VCaP (cell line): Measurements from ENCODE around the gene SRPK2.

Experiments used
- H3K27ac ChIP-seq: fragments of 450-650 bp; 2 replicates; pipeline ENCODE4 v1.5.1; 2017
- TF ChIP-seq, protein P1 (sequence below): fragments of 450-650 bp; conservative IDR thresholded peaks from 2 replicates; pipeline ENCODE4 v1.5.1; 2017; ENCODE audit warnings: mild to moderate bottlenecking, moderate library complexity

SRPK2 gene

DNA sequence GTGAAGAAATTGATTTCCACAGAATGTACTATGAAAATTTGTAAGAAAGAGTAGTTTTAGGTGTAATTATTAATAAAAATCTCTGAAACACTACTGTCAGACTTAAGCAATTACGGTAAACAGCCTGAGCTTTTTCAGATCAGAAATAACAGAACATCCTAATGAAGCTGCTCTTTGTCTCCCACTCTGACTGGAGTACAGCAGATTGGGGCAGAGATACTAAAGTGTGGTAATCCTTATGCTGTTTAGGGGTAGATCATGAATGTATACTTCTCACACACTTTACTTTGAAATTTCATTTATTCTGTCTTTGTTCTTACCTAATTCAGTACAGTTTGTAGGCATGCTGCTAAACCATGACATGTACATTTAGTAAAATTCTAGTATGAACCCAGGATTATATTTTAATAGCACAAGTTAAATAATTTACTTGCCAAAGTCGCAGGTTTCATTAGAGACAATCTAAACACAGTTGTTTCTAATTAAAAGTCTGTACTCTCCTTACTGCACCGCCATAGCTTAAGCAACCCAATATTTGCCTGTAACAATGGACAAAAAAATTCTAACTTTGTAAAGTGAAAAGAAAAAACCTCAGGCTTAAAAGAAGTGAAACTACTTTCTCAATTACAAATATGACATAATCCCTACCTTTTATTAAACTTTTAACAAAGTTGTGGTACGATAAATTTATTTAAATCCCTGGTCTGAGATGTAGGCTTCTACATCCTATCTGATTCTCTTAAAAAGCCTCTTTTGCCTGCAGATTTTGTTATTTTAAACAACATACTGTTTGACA lies 286.0 kb downstream of the SRPK2 start:
- TF ChIP-seq, protein P1, sequence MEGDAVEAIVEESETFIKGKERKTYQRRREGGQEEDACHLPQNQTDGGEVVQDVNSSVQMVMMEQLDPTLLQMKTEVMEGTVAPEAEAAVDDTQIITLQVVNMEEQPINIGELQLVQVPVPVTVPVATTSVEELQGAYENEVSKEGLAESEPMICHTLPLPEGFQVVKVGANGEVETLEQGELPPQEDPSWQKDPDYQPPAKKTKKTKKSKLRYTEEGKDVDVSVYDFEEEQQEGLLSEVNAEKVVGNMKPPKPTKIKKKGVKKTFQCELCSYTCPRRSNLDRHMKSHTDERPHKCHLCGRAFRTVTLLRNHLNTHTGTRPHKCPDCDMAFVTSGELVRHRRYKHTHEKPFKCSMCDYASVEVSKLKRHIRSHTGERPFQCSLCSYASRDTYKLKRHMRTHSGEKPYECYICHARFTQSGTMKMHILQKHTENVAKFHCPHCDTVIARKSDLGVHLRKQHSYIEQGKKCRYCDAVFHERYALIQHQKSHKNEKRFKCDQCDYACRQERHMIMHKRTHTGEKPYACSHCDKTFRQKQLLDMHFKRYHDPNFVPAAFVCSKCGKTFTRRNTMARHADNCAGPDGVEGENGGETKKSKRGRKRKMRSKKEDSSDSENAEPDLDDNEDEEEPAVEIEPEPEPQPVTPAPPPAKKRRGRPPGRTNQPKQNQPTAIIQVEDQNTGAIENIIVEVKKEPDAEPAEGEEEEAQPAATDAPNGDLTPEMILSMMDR: no peak
- H3K27ac ChIP-seq: no peak overlapping the region

DNA sequence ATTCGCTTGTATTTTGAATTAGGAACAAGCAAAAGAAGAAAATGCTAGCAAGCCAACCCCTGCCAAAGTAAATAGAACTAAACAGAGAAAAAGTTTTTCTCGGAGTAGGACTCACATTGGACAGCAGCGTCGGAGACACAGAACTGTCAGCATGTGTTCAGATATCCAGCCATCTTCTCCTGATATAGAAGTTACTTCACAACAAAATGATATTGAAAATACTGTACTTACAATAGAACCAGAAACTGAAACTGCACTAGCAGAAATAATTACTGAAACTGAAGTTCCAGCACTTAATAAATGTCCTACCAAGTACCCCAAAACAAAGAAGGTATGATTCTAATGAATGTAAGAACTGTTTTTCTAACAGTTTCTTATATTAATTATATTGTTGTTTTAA lies 286.9 kb downstream of the SRPK2 start:
- TF ChIP-seq, protein P1: no peak
- H3K27ac ChIP-seq: no peak overlapping the region

DNA sequence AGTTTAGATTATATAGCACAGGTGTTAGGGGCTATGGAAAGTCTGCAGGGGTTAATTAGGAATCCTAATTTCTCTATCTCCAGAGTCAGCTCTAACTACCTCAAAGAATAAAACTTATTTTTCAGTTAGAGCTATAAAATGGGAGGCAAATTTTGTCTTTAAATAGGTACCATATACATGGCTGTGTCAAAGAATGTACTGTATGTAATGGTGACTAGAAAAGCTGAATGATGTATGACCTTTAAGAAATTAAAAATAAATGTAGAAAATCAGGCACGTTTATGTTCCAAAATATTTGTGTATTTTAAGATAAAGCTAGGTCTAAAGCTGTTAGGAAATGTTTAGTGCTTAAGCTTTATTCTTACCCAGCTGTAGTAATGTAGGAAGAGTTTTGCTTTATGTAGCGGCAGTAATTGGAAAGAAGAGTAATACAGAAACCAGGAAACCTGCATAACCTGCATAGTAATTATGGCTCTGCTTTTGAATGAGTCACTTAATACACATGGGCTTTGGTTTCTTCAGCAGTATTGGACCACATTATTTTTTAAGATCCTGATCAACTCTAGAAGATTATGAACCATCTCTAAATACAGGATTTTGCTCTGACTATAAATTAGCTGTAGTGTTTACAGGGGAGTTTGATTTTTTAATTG lies 289.7 kb downstream of the SRPK2 start:
- TF ChIP-seq, protein P1: no peak
- no peak overlapping the region for H3K27ac ChIP-seq

DNA sequence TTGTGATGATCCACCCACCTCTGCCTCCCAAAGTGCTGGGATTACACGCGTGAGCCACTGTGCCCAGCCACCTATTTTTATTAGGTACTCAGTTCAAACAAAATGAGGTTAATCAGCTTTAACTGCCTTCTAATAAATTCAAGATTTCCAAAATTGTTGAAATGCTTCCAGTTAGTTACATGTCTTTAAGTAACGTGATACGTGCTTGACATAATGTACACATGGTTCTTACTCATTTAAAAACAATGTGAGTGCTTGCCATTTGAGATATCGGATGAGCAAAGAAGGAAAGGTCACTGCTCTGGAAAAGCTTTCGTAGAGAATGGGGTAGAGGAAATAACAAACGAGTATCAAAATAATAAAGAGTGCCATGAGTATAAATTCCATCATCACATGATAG lies 291.1 kb downstream of the SRPK2 start:
- TF ChIP-seq, protein P1: no peak
- H3K27ac ChIP-seq: no peak overlapping the region; the same call in 1 of the 2 replicates

DNA sequence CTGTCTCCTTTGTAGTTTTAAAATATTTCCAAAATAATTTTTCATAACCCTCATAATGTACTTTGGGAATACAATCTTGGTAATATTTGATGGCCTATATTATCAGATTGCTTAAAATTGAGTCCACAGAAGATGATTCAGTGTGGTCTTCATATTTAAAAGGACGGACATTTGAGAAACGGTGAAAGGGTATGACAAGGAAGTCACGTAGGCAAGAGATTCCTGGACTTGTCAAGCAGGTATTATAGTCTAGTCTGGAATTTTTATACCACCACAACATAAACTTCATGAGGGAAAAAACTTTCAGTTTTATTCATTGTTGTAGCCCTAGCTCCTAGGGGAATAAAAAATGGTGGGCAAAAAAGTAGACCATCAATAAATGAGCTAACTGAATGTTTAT lies 292.4 kb downstream of the SRPK2 start:
- no peak overlapping the region for H3K27ac ChIP-seq
- TF ChIP-seq, protein P1: no peak

DNA sequence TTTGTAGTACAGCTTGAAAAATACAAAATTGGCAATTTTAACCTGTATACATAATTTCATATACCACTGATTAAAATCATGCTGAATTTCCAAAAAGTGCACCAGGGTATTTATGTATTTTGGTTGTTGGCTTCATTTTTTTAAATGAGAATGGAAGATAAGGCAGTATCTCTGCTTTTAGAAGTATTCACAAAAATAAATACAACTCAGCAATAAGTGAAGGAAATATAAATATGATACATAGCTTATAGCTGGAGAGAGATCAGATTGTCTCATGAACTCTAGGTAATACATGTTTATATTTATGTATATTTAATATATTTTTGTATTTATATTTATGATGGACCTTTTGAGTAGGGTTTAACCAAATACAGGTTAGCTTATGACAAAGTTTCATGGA lies 293.8 kb downstream of the SRPK2 start:
- TF ChIP-seq, protein P1: no peak
- H3K27ac ChIP-seq: no peak overlapping the region

DNA sequence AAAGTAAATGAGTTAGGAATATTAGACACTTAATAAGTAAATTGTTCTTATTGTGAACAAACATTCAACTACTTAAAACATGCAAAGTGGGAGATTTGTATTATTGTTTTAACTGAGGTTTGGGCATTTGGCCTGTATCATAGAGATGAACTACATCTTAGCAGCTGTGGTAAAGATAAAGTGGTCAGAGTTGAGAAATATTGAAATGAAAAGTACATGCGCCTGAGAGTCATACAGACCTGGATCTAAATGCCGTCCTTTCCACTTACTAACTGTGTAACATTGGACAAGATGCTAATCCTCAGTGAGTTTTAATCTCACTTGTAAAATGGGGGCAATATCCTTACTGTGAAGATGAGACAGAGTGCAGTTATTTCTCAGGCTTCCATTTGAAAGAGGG lies 300.3 kb downstream of the SRPK2 start:
- no peak overlapping the region for H3K27ac ChIP-seq
- TF ChIP-seq, protein P1: no peak
